ENCODE results near the gene RUBCN.
"Not testable (repeated sequence)": the region's sequence is repeated elsewhere in the genome, so short reads cannot be mapped to it uniquely, and the experiment has no call there.

Gene RUBCN

GRCh38 chr3:197685546-197685945 is 51.2 kb downstream of the RUBCN start:
- DNase-seq (ENCODE audit: low read depth), result no peak

- no peak for DNase-seq (ENCODE audit: low read depth)
Observed at GRCh38 chr3:197683191-197683590, 53.5 kb downstream of the RUBCN start.

GRCh38 chr3:197682713-197683112 is 54.0 kb downstream of the RUBCN start:
- no peak for DNase-seq (ENCODE audit: low read depth)

- DNase-seq (ENCODE audit: low read depth), result no peak
Observed at GRCh38 chr3:197680955-197681521, 55.7 kb downstream of the RUBCN start.

- DNase-seq (ENCODE audit: low read depth), result no peak
Observed at GRCh38 chr3:197675951-197676350, 60.8 kb downstream of the RUBCN start.

- DNase-seq (ENCODE audit: low read depth), result no peak
Observed at GRCh38 chr3:197675563-197675860, 61.2 kb downstream of the RUBCN start.

- no peak for DNase-seq (ENCODE audit: low read depth)
Observed at GRCh38 chr3:197674741-197675562, 61.8 kb downstream of the RUBCN start.

- no peak for DNase-seq (ENCODE audit: low read depth)
Observed at GRCh38 chr3:197673170-197673569, 63.5 kb downstream of the RUBCN start.

GRCh38 chr3:197670361-197670760 is 66.3 kb downstream of the RUBCN start:
- no peak for DNase-seq (ENCODE audit: low read depth)

GRCh38 chr3:197667968-197668367 is 68.7 kb downstream of the RUBCN start:
- no peak for DNase-seq (ENCODE audit: low read depth)

- not testable (repeated sequence) for DNase-seq (ENCODE audit: low read depth)
Observed at GRCh38 chr3:197667293-197667692, 69.4 kb downstream of the RUBCN start.

- DNase-seq (ENCODE audit: low read depth), result not testable (repeated sequence)
Observed at GRCh38 chr3:197666221-197666842, 70.4 kb downstream of the RUBCN start.

GRCh38 chr3:197665549-197665948 is 71.2 kb downstream of the RUBCN start:
- not testable (repeated sequence) for DNase-seq (ENCODE audit: low read depth)

GRCh38 chr3:197665142-197665491 is 71.6 kb downstream of the RUBCN start:
- not testable (repeated sequence) for DNase-seq (ENCODE audit: low read depth)

GRCh38 chr3:197664414-197665141 is 72.1 kb downstream of the RUBCN start:
- not testable (repeated sequence) for DNase-seq (ENCODE audit: low read depth)

GRCh38 chr3:197663367-197664140 is 73.2 kb downstream of the RUBCN start:
- DNase-seq (ENCODE audit: low read depth), result not testable (repeated sequence)

GRCh38 chr3:197662352-197662751 is 74.4 kb downstream of the RUBCN start:
- DNase-seq (ENCODE audit: low read depth), result not testable (repeated sequence)

- DNase-seq (ENCODE audit: low read depth), result not testable (repeated sequence)
Observed at GRCh38 chr3:197661874-197662273, 74.8 kb downstream of the RUBCN start.

- not testable (repeated sequence) for DNase-seq (ENCODE audit: low read depth)
Observed at GRCh38 chr3:197661234-197661834, 75.4 kb downstream of the RUBCN start.

- not testable (repeated sequence) for DNase-seq (ENCODE audit: low read depth)
Observed at GRCh38 chr3:197659701-197660100, 77.0 kb downstream of the RUBCN start.

- DNase-seq (ENCODE audit: low read depth), result not testable (repeated sequence)
Observed at GRCh38 chr3:197659144-197659543, 77.6 kb downstream of the RUBCN start.
